ENCODE data around the gene CTTNBP2.

CTTNBP2 gene

DNA sequence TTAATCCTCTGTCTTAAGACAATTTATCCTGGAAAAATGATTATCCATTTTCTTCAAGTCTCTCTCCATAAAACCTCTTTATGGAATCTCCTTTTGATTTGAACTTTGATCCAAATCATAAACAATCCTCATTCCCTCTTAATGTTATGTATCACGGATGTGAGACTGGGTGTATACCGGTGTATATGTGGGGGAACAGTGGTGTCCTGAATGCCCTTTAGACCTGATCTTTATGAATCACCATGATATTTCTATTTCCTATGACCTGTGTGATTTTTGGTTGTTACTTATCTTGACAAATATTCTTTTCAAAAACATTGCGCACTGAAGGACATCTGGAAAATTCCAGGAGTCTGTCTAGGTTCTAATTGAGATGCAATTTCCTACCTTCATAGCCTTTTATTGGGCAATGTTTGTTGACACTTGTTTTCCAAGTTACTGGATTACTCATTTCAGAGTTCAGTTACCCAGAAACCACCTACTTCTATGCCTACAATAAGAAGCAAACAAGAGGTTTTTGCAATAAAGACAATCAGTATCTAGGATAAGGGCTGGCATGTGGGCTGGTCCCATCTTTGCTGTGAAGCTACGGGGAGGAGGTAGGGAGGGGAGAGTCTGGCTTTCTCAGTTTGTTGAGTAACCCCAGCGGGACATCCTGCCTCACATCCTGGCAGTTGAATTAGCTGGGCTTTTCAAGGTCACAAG lies 190.4 kb downstream of the CTTNBP2 start:
- H3F3A ChIP-seq (ENCODE audit: insufficient read depth): no peaks in the 10 kb centered on the region
- no peaks in the 10 kb centered on the region for H3K9me2 ChIP-seq (replicated peaks; ENCODE audit: insufficient read depth, low read length)
- no peak overlapping the region for H3K9ac ChIP-seq (ENCODE audit: low read length)
- no peak overlapping the region for H3K27ac ChIP-seq (ENCODE audit: low read depth, low read length)
- no peak overlapping the region for H2AFZ ChIP-seq (ENCODE audit: low read depth, low read length, severe bottlenecking)
- no peaks in the 10 kb centered on the region for H4K20me1 ChIP-seq (ENCODE audit: low read depth, low read length)
- H3K4me2 ChIP-seq (ENCODE audit: low read depth, low read length, poor library complexity, severe bottlenecking): no peak overlapping the region
- no peaks in the 10 kb centered on the region for H3K79me2 ChIP-seq (ENCODE audit: insufficient read depth, low read length)
- H3K9me3 ChIP-seq (ENCODE audit: insufficient read depth, low read length): no peaks in the 10 kb centered on the region
- TF ChIP-seq, protein P1, sequence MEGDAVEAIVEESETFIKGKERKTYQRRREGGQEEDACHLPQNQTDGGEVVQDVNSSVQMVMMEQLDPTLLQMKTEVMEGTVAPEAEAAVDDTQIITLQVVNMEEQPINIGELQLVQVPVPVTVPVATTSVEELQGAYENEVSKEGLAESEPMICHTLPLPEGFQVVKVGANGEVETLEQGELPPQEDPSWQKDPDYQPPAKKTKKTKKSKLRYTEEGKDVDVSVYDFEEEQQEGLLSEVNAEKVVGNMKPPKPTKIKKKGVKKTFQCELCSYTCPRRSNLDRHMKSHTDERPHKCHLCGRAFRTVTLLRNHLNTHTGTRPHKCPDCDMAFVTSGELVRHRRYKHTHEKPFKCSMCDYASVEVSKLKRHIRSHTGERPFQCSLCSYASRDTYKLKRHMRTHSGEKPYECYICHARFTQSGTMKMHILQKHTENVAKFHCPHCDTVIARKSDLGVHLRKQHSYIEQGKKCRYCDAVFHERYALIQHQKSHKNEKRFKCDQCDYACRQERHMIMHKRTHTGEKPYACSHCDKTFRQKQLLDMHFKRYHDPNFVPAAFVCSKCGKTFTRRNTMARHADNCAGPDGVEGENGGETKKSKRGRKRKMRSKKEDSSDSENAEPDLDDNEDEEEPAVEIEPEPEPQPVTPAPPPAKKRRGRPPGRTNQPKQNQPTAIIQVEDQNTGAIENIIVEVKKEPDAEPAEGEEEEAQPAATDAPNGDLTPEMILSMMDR (IDR thresholded peaks at IDR 0.05; ENCODE audit: insufficient read depth, low read length, poor library complexity, severe bottlenecking): no peak
- TF ChIP-seq EZH2phosphoT487 (conservative IDR thresholded peaks at IDR 0.05; ENCODE audit: low read length): no peak
- no peaks in the 10 kb centered on the region for H3K27me3 ChIP-seq (ENCODE audit: low read length)
- no peak overlapping the region for H3K4me3 ChIP-seq (ENCODE audit: insufficient read depth, low read length, poor library complexity, severe bottlenecking)
- no peaks in the 10 kb centered on the region for H3K36me3 ChIP-seq (ENCODE audit: low read length)

DNA sequence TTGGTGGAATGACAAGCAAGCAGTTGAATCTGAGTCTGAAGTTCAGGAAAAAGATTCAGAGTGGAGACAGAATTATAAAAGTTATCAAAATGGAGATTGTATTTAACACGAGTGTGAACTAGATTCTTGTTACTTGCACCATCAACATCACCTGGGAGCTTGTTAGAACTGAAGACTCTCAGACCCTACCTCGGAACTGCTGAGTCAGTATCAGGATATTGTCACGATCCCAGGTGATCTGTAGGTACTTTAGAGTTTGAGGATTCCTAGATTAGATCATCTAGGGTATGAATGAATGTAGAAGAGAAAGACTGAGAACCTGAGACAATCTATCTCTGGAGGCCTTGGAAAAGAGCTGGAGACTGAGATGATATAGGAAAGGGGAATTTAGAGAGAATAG lies 194.1 kb downstream of the CTTNBP2 start:
- Histone ChIP-seq H3F3A (ENCODE audit: insufficient read depth) (no peaks in the 10 kb centered on the region), H3K4me3 (ENCODE audit: insufficient read depth, low read length, poor library complexity, severe bottlenecking) (no peak overlapping the region), H3K36me3 (ENCODE audit: low read length) (no peaks in the 10 kb centered on the region), H4K20me1 (ENCODE audit: low read depth, low read length) (no peaks in the 10 kb centered on the region), H3K4me2 (ENCODE audit: low read depth, low read length, poor library complexity, severe bottlenecking) (no peak overlapping the region), H3K9me2 (replicated peaks; ENCODE audit: insufficient read depth, low read length) (no peaks in the 10 kb centered on the region), H3K9me3 (ENCODE audit: insufficient read depth, low read length) (no peaks in the 10 kb centered on the region), H3K79me2 (ENCODE audit: insufficient read depth, low read length) (no peaks in the 10 kb centered on the region), H3K27ac (ENCODE audit: low read depth, low read length) (no peak overlapping the region), H2AFZ (ENCODE audit: low read depth, low read length, severe bottlenecking) (no peak overlapping the region), H3K9ac (ENCODE audit: low read length) (no peak overlapping the region), H3K27me3 (ENCODE audit: low read length) (no peaks in the 10 kb centered on the region)
- TF ChIP-seq EZH2phosphoT487 (conservative IDR thresholded peaks at IDR 0.05; ENCODE audit: low read length): no peak
- TF ChIP-seq, protein P1 (IDR thresholded peaks at IDR 0.05; ENCODE audit: insufficient read depth, low read length, poor library complexity, severe bottlenecking): no peak

DNA sequence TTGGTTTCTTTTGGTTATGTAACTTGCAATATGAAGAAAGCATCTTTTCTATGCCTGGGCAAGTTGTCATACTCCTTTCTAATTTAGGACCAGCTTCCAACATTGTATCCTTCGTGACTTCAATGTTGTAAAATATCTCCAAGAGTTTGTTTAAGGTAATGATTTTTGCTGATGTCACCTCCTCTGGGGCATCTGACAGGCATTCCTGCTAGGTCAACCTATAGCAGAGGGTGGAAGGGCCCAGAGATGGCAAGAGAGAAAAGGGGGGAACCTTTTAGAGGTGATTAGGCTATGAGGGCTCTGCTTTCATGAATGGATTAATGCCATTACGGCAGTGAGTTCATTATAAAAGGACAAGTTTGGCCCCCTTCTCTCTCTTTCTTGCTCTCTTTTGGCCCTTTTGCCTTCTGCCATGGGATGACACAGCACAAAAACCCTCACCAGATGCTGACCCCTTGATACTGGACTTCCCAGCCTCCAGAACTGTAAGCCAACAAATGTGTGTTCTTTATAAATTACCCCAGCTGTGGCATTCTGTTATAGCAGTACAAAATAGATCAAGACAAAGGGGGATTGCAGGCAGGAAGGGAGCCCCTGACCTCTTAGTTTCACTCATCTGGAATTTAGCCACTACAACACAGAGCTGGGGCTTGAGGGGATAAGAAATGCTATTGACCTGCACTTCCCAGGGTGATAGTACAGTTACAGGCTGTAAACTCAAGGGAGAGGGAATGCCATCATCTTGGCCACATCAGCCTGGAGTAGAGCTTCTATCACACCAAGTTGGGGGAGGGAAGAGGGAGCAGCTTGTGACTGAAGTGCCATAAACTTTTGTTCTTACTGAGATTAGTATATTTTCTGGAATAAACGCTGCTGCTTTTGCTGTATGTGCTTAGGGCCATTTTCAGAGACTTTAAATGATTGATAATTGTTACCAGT lies 197.5 kb downstream of the CTTNBP2 start:
- H3K27ac ChIP-seq (ENCODE audit: low read depth, low read length): no peak overlapping the region
- no peak for TF ChIP-seq EZH2phosphoT487 (conservative IDR thresholded peaks at IDR 0.05; ENCODE audit: low read length)
- TF ChIP-seq, protein P1 (IDR thresholded peaks at IDR 0.05; ENCODE audit: insufficient read depth, low read length, poor library complexity, severe bottlenecking): no peak
- H3K4me3 ChIP-seq (ENCODE audit: insufficient read depth, low read length, poor library complexity, severe bottlenecking): no peak overlapping the region
- H4K20me1 ChIP-seq (ENCODE audit: low read depth, low read length): no peaks in the 10 kb centered on the region
- H3K36me3 ChIP-seq (ENCODE audit: low read length): no peaks in the 10 kb centered on the region
- no peaks in the 10 kb centered on the region for H3K9me2 ChIP-seq (replicated peaks; ENCODE audit: insufficient read depth, low read length)
- no peaks in the 10 kb centered on the region for H3K79me2 ChIP-seq (ENCODE audit: insufficient read depth, low read length)
- H3K4me2 ChIP-seq (ENCODE audit: low read depth, low read length, poor library complexity, severe bottlenecking): no peak overlapping the region
- no peaks in the 10 kb centered on the region for H3F3A ChIP-seq (ENCODE audit: insufficient read depth)
- H2AFZ ChIP-seq (ENCODE audit: low read depth, low read length, severe bottlenecking): no peak overlapping the region
- H3K9me3 ChIP-seq (ENCODE audit: insufficient read depth, low read length): no peaks in the 10 kb centered on the region
- H3K27me3 ChIP-seq (ENCODE audit: low read length): no peaks in the 10 kb centered on the region
- no peak overlapping the region for H3K9ac ChIP-seq (ENCODE audit: low read length)
